GM04503 (cell line): Measurements from ENCODE around the gene MGA.

ENCODE experiments used
- DNase-seq: peaks from one replicate; pipeline ENCODE4 v3.0.0-alpha.2; 2012; ENCODE audit warnings: low read depth

MGA gene

GRCh38 chr15:41660235-41661077, at the start of gene MGA:
MGA (plus strand) TSS chr15:41660405.
- DNase-seq = peak; percentile 70

GRCh38 chr15:41620536-41621199, 39.5 kb upstream of the MGA start:
- DNase-seq = no peak

- DNase-seq = no peak
These were observed 38.7 kb upstream of the MGA start for GRCh38 chr15:41621200-41622193.

GRCh38 chr15:41622901-41623300, 37.3 kb upstream of the MGA start:
- DNase-seq = no peak

GRCh38 chr15:41627203-41627602, 33.0 kb upstream of the MGA start:
- no peak for DNase-seq

GRCh38 chr15:41629463-41629862, 30.7 kb upstream of the MGA start:
- no peak for DNase-seq

GRCh38 chr15:41629883-41630282, 30.3 kb upstream of the MGA start:
- DNase-seq = no peak

- no peak for DNase-seq
These were observed 29.5 kb upstream of the MGA start for GRCh38 chr15:41630616-41631217.

- DNase-seq = no peak
These were observed 28.2 kb upstream of the MGA start for GRCh38 chr15:41631880-41632470.

GRCh38 chr15:41633609-41634008, 26.6 kb upstream of the MGA start:
- DNase-seq = no peak

- no peak for DNase-seq
These were observed 26.1 kb upstream of the MGA start for GRCh38 chr15:41634072-41634626.

GRCh38 chr15:41637086-41637485, 23.1 kb upstream of the MGA start:
- no peak for DNase-seq

GRCh38 chr15:41640985-41641384, 19.2 kb upstream of the MGA start:
- DNase-seq = no peak

- no peak for DNase-seq
These were observed 12.9 kb upstream of the MGA start for GRCh38 chr15:41647262-41647661.

GRCh38 chr15:41648097-41648496, 12.1 kb upstream of the MGA start:
- DNase-seq = no peak

- no peak for DNase-seq
These were observed 11.4 kb upstream of the MGA start for GRCh38 chr15:41648770-41649169.

- DNase-seq = no peak
These were observed 9.4 kb upstream of the MGA start for GRCh38 chr15:41650806-41651205.

- no peak for DNase-seq
These were observed 8.8 kb upstream of the MGA start for GRCh38 chr15:41651373-41651772.

- DNase-seq = no peak
These were observed 6.4 kb upstream of the MGA start for GRCh38 chr15:41653760-41654159.

- DNase-seq = no peak
These were observed 4.5 kb upstream of the MGA start for GRCh38 chr15:41655716-41656115.

GRCh38 chr15:41656188-41656587, 4.0 kb upstream of the MGA start:
- DNase-seq = no peak
